HEK293 (cell line): ENCODE results near the gene CHCHD1.

ENCODE experiments used
- CTCF ChIA-PET: fragments of 350-600 bp; formaldehyde crosslinking; extraction: SDS; loops from one replicate; lab custom pipeline; 2021; ENCODE audit warnings: antibody characterized with exemption; lab: Yijun Ruan, JAX
- POLR2A ChIA-PET: fragments of 300-600 bp; formaldehyde crosslinking; extraction: SDS; loops from one replicate; lab custom pipeline; 2020; ENCODE audit warnings: antibody characterized with exemption, inconsistent platforms; lab: Yijun Ruan, JAX
- H3K27ac ChIP-seq: fragments of 200-500 bp; sonication (Bioruptor generic); 2 replicates; pipeline ENCODE4 v1.5.1; 2014; ENCODE audit warnings: low read depth, low read length, control low read depth, inconsistent platforms; ENCODE audit errors: extremely low read depth
- H3K36me3 ChIP-seq, 2 experiments: fragments of 200-500 bp in 1 of 2; sonication (Bioruptor generic) in 1 of 2; 1 replicate in 1 of 2; 2 replicates in 1 of 2; pipeline ENCODE4 v1.5.1; 2014 to 2017; ENCODE audit warnings: inconsistent platforms in 2 of 2, low read length in 2 of 2; ENCODE audit not compliant: control insufficient read depth in 2 of 2, insufficient read depth in 1 of 2
- H3K4me1 ChIP-seq: fragments of 200-500 bp; sonication (Bioruptor generic); 2 replicates; pipeline ENCODE4 v1.5.1; 2014; ENCODE audit warnings: mild to moderate bottlenecking, low read length, inconsistent platforms; ENCODE audit not compliant: control insufficient read depth, insufficient read depth
- H3K4me3 ChIP-seq: 2 replicates; pipeline ENCODE4 v1.5.1; 2011; ENCODE audit warnings: low read depth, mild to moderate bottlenecking, control low read depth, low read length, moderate library complexity
- H3K9me3 ChIP-seq: fragments of 200-500 bp; sonication (Bioruptor generic); 2 replicates; pipeline ENCODE4 v1.5.1; 2014; ENCODE audit warnings: low read depth, low read length, inconsistent platforms; ENCODE audit not compliant: control insufficient read depth, insufficient read depth
- KLF16 ChIP-seq: fragments of 450-650 bp; formaldehyde crosslinking; IDR thresholded peaks from 2 replicates; pipeline ENCODE4 v1.5.1; 2017; ENCODE audit warnings: missing biosample characterization, missing genetic modification characterization
- KLF9 ChIP-seq: fragments of 450-650 bp; formaldehyde crosslinking; IDR thresholded peaks from 2 replicates; pipeline ENCODE4 v1.5.1; 2016; ENCODE audit warnings: missing biosample characterization, missing genetic modification characterization, low read depth
- ZFHX2 ChIP-seq: fragments of 450-650 bp; formaldehyde crosslinking; conservative IDR thresholded peaks from 2 replicates; pipeline ENCODE4 v1.5.1; 2016; ENCODE audit warnings: missing biosample characterization, missing genetic modification characterization
- ZFP3 ChIP-seq: fragments of 450-650 bp; formaldehyde crosslinking; IDR thresholded peaks from 2 replicates; pipeline ENCODE4 v1.5.1; 2016; ENCODE audit warnings: low read depth, missing biosample characterization, missing genetic modification characterization
- ZNF140 ChIP-seq: fragments of 450-650 bp; formaldehyde crosslinking; IDR thresholded peaks from 2 replicates; pipeline ENCODE4 v1.5.1; 2016; ENCODE audit warnings: missing biosample characterization, missing genetic modification characterization
- ZNF155 ChIP-seq: fragments of 450-650 bp; formaldehyde crosslinking; IDR thresholded peaks from 2 replicates; pipeline ENCODE4 v1.5.1; 2016; ENCODE audit warnings: missing biosample characterization, missing genetic modification characterization
- ZNF175 ChIP-seq: fragments of 450-650 bp; formaldehyde crosslinking; IDR thresholded peaks from 2 replicates; pipeline ENCODE4 v1.5.1; 2016; ENCODE audit warnings: missing biosample characterization, missing genetic modification characterization
- ZNF184 ChIP-seq: fragments of 450-650 bp; IDR thresholded peaks from 2 replicates; pipeline ENCODE4 v1.5.1; 2018; ENCODE audit warnings: missing biosample characterization, mild to moderate bottlenecking, missing genetic modification characterization
- ZNF600 ChIP-seq: fragments of 450-650 bp; formaldehyde crosslinking; IDR thresholded peaks from 2 replicates; pipeline ENCODE4 v1.5.1; 2016; ENCODE audit warnings: missing biosample characterization, missing genetic modification characterization
- ZNF670 ChIP-seq: fragments of 450-650 bp; formaldehyde crosslinking; IDR thresholded peaks from 2 replicates; pipeline ENCODE4 v1.5.1; 2016; ENCODE audit warnings: missing biosample characterization, missing genetic modification characterization, low read depth
- ZNF792 ChIP-seq: fragments of 450-650 bp; formaldehyde crosslinking; IDR thresholded peaks from 2 replicates; pipeline ENCODE4 v1.5.1; 2016; ENCODE audit warnings: missing biosample characterization, missing genetic modification characterization
- ZSCAN23 ChIP-seq: fragments of 450-650 bp; formaldehyde crosslinking; IDR thresholded peaks from 2 replicates; pipeline ENCODE4 v1.5.1; 2016; ENCODE audit warnings: missing biosample characterization, missing genetic modification characterization
- ZXDB ChIP-seq: fragments of 450-650 bp; formaldehyde crosslinking; IDR thresholded peaks from 2 replicates; pipeline ENCODE4 v1.5.1; 2016; ENCODE audit warnings: missing biosample characterization, missing genetic modification characterization
- TF ChIP-seq, protein P1 (sequence below): fragments of 450-650 bp; formaldehyde crosslinking; IDR thresholded peaks from 2 replicates; pipeline ENCODE4 v1.5.1; 2016; ENCODE audit warnings: missing biosample characterization, missing genetic modification characterization
- TF ChIP-seq, protein P2 (sequence below): fragments of 450-650 bp; formaldehyde crosslinking; IDR thresholded peaks from 2 replicates; pipeline ENCODE4 v1.5.1; 2016; ENCODE audit warnings: missing biosample characterization, missing genetic modification characterization
- TF ChIP-seq, protein P3 (sequence below): fragments of 450-650 bp; IDR thresholded peaks from 2 replicates; pipeline ENCODE4 v1.5.1; 2018; ENCODE audit warnings: missing biosample characterization, mild to moderate bottlenecking, missing genetic modification characterization
- TF ChIP-seq, protein P4 (sequence below): fragments of 450-650 bp; formaldehyde crosslinking; IDR thresholded peaks from 2 replicates; pipeline ENCODE4 v1.5.1; 2016; ENCODE audit warnings: missing biosample characterization, missing genetic modification characterization
- TF ChIP-seq, protein P5 (sequence below): fragments of 450-650 bp; formaldehyde crosslinking; IDR thresholded peaks from 2 replicates; pipeline ENCODE4 v1.5.1; 2017; ENCODE audit warnings: missing biosample characterization, missing genetic modification characterization

Gene CHCHD1

DNA sequence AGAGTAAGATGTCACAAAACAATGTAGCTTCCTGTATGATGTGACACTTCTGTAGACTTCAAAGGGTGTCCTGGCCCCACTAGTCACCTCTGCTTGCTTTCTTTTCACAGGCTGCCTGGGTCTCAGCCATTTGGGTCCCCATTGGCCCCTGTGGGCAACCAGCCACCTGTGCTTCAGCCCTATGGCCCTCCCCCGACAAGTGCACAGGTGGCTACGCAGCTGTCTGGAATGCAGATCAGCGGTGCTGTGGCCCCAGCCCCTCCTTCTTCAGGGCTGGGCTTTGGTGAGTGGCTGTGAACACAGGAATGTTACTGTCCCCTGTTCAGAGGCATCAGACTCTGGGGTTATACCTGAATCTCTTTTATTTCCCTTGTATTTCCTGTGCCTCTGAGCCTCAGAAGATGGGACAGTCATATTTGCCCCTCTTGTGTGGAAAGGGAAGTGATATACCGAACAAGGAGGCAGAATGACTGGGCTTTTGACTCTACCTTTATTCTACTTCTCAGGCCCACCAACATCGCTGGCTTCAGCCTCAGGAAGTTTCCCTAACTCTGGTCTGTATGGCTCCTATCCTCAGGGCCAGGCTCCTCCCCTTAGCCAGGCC is 22.2 kb upstream of the CHCHD1 start:
- CTCF ChIA-PET = interaction anchor here (0.6 to 1.1 kb wide), 3 partner anchors 12 to 349 kb away, joined by 3 to 4 read pairs (median 3); no protein-coding TSS in a partner anchor
- no peaks in the 10 kb centered on the region for H3K4me1 ChIP-seq
- no peaks in the 10 kb centered on the region for H3K9me3 ChIP-seq
- POLR2A ChIA-PET = no interaction called here
- H3K4me3 ChIP-seq = no peak overlapping the region
- H3K27ac ChIP-seq = no peak overlapping the region
- TF ChIP-seq ZNF600 (no peak), ZNF184 (tag by site-specific recombination) (no peak), ZFHX2 (tag by site-specific recombination) (no peak), ZNF670 (tag by site-specific recombination) (no peak), ZNF155 (tag by site-specific recombination) (no peak), ZXDB (tag by site-specific recombination) (no peak), ZFP3 (no peak)
- TF ChIP-seq, protein P1, sequence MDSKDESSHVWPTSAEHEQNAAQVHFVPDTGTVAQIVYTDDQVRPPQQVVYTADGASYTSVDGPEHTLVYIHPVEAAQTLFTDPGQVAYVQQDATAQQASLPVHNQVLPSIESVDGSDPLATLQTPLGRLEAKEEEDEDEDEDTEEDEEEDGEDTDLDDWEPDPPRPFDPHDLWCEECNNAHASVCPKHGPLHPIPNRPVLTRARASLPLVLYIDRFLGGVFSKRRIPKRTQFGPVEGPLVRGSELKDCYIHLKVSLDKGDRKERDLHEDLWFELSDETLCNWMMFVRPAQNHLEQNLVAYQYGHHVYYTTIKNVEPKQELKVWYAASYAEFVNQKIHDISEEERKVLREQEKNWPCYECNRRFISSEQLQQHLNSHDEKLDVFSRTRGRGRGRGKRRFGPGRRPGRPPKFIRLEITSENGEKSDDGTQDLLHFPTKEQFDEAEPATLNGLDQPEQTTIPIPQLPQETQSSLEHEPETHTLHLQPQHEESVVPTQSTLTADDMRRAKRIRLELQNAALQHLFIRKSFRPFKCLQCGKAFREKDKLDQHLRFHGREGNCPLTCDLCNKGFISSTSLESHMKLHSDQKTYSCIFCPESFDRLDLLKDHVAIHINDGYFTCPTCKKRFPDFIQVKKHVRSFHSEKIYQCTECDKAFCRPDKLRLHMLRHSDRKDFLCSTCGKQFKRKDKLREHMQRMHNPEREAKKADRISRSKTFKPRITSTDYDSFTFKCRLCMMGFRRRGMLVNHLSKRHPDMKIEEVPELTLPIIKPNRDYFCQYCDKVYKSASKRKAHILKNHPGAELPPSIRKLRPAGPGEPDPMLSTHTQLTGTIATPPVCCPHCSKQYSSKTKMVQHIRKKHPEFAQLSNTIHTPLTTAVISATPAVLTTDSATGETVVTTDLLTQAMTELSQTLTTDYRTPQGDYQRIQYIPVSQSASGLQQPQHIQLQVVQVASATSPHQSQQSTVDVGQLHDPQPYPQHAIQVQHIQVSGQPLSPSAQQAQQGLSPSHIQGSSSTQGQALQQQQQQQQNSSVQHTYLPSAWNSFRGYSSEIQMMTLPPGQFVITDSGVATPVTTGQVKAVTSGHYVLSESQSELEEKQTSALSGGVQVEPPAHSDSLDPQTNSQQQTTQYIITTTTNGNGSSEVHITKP (tag by site-specific recombination) = no peak
- TF ChIP-seq, protein P2, sequence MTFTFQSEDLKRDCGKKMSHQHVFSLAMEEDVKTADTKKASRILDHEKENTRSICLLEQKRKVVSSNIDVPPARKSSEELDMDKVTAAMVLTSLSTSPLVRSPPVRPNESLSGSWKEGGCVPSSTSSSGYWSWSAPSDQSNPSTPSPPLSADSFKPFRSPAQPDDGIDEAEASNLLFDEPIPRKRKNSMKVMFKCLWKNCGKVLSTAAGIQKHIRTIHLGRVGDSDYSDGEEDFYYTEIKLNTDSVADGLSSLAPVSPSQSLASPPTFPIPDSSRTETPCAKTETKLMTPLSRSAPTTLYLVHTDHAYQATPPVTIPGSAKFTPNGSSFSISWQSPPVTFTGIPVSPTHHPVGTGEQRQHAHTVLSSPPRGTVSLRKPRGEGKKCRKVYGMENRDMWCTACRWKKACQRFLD (tag by site-specific recombination) = no peak
- TF ChIP-seq, protein P3, sequence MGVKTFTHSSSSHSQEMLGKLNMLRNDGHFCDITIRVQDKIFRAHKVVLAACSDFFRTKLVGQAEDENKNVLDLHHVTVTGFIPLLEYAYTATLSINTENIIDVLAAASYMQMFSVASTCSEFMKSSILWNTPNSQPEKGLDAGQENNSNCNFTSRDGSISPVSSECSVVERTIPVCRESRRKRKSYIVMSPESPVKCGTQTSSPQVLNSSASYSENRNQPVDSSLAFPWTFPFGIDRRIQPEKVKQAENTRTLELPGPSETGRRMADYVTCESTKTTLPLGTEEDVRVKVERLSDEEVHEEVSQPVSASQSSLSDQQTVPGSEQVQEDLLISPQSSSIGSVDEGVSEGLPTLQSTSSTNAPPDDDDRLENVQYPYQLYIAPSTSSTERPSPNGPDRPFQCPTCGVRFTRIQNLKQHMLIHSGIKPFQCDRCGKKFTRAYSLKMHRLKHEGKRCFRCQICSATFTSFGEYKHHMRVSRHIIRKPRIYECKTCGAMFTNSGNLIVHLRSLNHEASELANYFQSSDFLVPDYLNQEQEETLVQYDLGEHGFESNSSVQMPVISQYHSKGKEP (tag by site-specific recombination) = no peak
- H3K36me3 ChIP-seq = peaks cover 38 to 76% of the 10 kb centered on the region in 2 experiments

DNA sequence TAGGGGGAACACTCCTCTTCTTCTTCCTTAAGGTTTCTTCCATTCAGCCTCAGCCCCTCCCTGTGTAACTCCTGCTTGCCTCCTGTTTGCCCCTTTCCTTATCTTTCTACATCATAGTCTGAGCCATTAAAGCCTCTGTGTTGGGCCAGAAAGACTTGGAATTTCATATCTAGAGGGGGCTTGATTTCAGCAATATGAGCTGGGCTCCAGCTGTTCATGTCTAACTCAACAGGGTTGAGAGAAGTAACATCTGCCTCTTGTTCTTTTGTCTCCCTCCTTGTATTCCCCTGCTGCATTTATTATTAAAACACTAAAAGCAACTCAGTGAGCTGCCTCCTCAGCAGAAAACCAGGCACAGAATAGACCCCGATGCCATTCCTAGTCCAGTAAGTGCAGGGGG is 20.1 kb upstream of the CHCHD1 start:
- Histone ChIP-seq H3K27ac (no peak overlapping the region), H3K4me3 (no peak overlapping the region), H3K9me3 (no peaks in the 10 kb centered on the region), H3K36me3 (peaks cover 44 to 87% of the 10 kb centered on the region in 2 experiments), H3K4me1 (no peaks in the 10 kb centered on the region)
- CTCF ChIA-PET = interaction anchor here (0.5 kb wide), 1 partner anchor 18 kb away, joined by 3 read pairs; no protein-coding TSS in a partner anchor
- POLR2A ChIA-PET = no interaction called here
- TF ChIP-seq, protein P4, sequence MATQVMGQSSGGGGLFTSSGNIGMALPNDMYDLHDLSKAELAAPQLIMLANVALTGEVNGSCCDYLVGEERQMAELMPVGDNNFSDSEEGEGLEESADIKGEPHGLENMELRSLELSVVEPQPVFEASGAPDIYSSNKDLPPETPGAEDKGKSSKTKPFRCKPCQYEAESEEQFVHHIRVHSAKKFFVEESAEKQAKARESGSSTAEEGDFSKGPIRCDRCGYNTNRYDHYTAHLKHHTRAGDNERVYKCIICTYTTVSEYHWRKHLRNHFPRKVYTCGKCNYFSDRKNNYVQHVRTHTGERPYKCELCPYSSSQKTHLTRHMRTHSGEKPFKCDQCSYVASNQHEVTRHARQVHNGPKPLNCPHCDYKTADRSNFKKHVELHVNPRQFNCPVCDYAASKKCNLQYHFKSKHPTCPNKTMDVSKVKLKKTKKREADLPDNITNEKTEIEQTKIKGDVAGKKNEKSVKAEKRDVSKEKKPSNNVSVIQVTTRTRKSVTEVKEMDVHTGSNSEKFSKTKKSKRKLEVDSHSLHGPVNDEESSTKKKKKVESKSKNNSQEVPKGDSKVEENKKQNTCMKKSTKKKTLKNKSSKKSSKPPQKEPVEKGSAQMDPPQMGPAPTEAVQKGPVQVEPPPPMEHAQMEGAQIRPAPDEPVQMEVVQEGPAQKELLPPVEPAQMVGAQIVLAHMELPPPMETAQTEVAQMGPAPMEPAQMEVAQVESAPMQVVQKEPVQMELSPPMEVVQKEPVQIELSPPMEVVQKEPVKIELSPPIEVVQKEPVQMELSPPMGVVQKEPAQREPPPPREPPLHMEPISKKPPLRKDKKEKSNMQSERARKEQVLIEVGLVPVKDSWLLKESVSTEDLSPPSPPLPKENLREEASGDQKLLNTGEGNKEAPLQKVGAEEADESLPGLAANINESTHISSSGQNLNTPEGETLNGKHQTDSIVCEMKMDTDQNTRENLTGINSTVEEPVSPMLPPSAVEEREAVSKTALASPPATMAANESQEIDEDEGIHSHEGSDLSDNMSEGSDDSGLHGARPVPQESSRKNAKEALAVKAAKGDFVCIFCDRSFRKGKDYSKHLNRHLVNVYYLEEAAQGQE (tag by site-specific recombination) = no peak
- TF ChIP-seq ZXDB (tag by site-specific recombination) (no peak), ZSCAN23 (no peak), ZNF792 (tag by site-specific recombination) (no peak), KLF16 (tag by site-specific recombination) (no peak), ZNF175 (no peak), ZNF140 (no peak), KLF9 (tag by site-specific recombination) (no peak)
- TF ChIP-seq, protein P5, sequence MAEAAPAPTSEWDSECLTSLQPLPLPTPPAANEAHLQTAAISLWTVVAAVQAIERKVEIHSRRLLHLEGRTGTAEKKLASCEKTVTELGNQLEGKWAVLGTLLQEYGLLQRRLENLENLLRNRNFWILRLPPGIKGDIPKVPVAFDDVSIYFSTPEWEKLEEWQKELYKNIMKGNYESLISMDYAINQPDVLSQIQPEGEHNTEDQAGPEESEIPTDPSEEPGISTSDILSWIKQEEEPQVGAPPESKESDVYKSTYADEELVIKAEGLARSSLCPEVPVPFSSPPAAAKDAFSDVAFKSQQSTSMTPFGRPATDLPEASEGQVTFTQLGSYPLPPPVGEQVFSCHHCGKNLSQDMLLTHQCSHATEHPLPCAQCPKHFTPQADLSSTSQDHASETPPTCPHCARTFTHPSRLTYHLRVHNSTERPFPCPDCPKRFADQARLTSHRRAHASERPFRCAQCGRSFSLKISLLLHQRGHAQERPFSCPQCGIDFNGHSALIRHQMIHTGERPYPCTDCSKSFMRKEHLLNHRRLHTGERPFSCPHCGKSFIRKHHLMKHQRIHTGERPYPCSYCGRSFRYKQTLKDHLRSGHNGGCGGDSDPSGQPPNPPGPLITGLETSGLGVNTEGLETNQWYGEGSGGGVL (tag by site-specific recombination) = no peak
- TF ChIP-seq, protein P1 (tag by site-specific recombination) = no peak
